ENCODE measurements around the gene ANAPC2.

- TF ChIP-seq POLR2A (IDR thresholded peaks at IDR 0.05): no peak
- no peak for TF ChIP-seq CTCF (IDR thresholded peaks at IDR 0.05)
Measured at GRCh38 chr9:137185921-137186320, 2.4 kb downstream of the ANAPC2 start.
